ENCODE data around the gene SCN3A. TPM values are rescaled to one million over a fixed set of nuclear protein-coding genes. Genes with fewer than 3 reads are reported as not detected.

The SCN3A gene
- total RNA-seq, result under 1 TPM; 0.40 to 0.80 TPM

DNA sequence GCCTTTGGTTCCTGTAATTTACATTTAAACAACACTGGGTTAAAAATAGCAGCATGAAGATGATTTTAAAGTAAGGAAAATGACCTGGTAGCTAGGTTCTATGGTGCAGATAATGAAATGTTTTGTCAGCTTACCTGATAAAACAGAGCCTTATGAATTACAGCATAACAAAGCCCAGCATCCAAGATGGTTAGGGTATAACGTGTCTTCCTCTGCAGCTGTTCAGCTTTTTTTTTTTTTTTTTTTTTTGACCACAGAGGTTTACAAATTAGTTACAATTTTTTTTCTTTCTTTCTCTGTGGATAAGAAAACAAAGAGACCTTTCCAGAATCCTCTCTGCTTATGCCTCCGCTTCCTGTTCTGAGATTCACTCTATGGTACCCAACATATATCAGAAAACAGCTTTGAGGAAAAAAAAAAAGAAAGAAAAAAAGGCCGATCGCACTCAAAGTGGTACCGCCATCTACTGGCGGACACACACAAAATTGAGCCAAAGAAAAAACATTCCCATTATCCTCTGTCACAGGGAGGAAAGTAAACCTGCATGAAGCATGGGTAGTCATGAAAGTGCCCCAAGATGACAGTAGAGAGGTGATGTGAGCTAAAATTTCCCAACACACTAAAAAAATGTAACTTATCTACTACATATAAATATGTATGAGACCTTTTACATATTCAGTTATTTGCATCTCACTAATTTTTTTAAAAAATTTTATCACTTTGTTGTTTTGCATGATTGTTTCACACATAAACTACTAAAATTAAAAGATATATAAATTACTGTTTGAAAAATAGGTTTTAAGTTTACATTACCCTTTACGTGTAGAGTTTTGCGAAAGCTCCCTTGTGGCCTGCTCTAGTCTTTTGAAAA, at the start of gene SCN3A:
SCN3A (minus strand) TSS at position 362 of the 871 bp plus-strand sequence. CDS start 27,656 bp downstream, outside the sequence.
- intact Hi-C loops (cut with DNase I), result loop anchor here (10.0 kb wide), 1 partner anchor 189 kb away; no protein-coding TSS in a partner anchor
- TF ChIP-seq, protein P1, sequence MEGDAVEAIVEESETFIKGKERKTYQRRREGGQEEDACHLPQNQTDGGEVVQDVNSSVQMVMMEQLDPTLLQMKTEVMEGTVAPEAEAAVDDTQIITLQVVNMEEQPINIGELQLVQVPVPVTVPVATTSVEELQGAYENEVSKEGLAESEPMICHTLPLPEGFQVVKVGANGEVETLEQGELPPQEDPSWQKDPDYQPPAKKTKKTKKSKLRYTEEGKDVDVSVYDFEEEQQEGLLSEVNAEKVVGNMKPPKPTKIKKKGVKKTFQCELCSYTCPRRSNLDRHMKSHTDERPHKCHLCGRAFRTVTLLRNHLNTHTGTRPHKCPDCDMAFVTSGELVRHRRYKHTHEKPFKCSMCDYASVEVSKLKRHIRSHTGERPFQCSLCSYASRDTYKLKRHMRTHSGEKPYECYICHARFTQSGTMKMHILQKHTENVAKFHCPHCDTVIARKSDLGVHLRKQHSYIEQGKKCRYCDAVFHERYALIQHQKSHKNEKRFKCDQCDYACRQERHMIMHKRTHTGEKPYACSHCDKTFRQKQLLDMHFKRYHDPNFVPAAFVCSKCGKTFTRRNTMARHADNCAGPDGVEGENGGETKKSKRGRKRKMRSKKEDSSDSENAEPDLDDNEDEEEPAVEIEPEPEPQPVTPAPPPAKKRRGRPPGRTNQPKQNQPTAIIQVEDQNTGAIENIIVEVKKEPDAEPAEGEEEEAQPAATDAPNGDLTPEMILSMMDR (IDR thresholded peaks at IDR 0.05), result peak; percentile 57
- Histone ChIP-seq H3K27ac (no peak within 1 kb of the TSS), H3K4me1 (no peaks in the 10 kb centered on the region), H3K9ac (ENCODE audit: low read depth in 2 of 2, low read length in 2 of 2) (no peak within 1 kb of the TSS), H3K4me3 (no peak within 1 kb of the TSS), H3K9me3 (no peaks in the 10 kb centered on the region), H3K36me3 (no peaks in the 10 kb centered on the region), H3K27me3 (no peaks in the 10 kb centered on the region)
- peak; percentile 20 for DNase-seq

DNA sequence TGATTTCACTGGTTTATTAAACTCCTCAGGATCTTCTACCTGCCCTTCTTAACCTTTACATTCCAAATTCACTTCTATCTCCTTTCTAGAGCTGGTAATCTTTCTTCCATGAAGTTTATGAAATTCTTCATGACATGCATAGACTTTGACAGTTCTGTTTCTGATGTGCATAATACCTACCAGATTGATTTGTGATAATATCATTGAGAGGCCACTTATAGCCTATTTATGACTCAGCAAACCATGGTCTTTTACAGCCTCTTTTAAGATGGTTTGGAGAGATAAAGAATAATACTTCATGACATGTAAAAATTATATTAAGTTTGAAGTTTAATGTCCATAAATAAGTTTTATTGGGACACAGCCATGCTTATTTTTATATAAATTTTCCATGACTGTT, 49.3 kb upstream of the SCN3A start:
- Histone ChIP-seq H3K27me3 (no peaks in the 10 kb centered on the region), H3K4me3 (no peak overlapping the region), H3K4me1 (no peaks in the 10 kb centered on the region), H3K36me3 (no peaks in the 10 kb centered on the region), H3K27ac (no peak overlapping the region), H3K9ac (ENCODE audit: low read depth in 2 of 2, low read length in 2 of 2) (no peak overlapping the region), H3K9me3 (no peaks in the 10 kb centered on the region)
- TF ChIP-seq, protein P1 (IDR thresholded peaks at IDR 0.05), result no peak
- DNase-seq, result no peak
- intact Hi-C loops (cut with DNase I), result no loop called here

DNA sequence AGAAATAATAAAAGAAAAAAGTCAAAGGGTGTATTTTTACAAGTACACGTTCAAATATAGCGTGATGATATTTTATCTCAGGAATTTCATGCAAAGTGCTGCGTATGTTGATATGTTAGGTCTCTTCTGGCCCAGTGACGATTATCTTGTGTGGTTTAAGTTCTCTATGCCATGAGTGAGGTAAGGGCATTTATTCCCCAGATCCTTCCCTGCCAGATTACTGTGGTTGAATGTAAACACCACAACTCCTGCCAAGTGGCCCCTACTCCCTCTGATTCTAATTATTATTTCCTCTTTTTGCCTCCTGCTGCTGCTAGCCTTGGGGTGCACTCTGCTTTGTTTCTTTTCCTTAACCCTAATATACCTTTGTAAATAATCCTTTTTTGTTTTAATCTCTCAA, 47.5 kb upstream of the SCN3A start:
- no peaks in the 10 kb centered on the region for H3K36me3 ChIP-seq
- intact Hi-C loops (cut with DNase I), result no loop called here
- no peaks in the 10 kb centered on the region for H3K9me3 ChIP-seq

DNA sequence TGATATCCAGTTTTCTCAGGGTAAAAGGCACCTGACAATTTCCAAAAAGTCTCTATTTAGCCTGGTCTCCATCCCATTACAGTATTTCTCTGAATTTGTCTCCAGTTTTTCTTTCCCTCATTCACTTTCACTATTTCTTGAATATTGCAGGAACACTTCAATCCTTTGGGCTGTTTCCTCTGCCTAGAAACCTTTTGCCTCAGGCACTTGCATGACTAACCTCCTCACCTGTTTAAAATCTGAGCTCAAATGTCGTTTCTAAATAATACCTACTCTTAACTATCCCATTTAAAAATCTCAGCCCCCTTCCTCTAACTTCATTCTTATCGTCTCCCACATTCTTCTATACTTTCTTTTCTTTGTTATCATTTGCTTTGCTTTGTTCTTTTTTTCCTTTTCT, 44.4 kb upstream of the SCN3A start:
- Histone ChIP-seq H3K27me3 (no peaks in the 10 kb centered on the region), H3K9ac (ENCODE audit: low read depth in 2 of 2, low read length in 2 of 2) (no peak overlapping the region), H3K4me1 (no peaks in the 10 kb centered on the region), H3K27ac (no peak overlapping the region), H3K4me3 (no peak overlapping the region), H3K9me3 (no peaks in the 10 kb centered on the region), H3K36me3 (no peaks in the 10 kb centered on the region)
- intact Hi-C loops (cut with DNase I), result no loop called here
- DNase-seq, result no peak
- TF ChIP-seq, protein P1 (IDR thresholded peaks at IDR 0.05), result no peak

More for the DNA sequence above, 47.5 kb upstream of the SCN3A start:
- H3K27ac ChIP-seq, result no peak overlapping the region
- H3K9ac ChIP-seq (ENCODE audit: low read depth in 2 of 2, low read length in 2 of 2), result no peak overlapping the region
- no peaks in the 10 kb centered on the region for H3K4me1 ChIP-seq
- TF ChIP-seq, protein P1 (IDR thresholded peaks at IDR 0.05), result no peak
- H3K4me3 ChIP-seq, result no peak overlapping the region
- DNase-seq, result no peak
- no peaks in the 10 kb centered on the region for H3K27me3 ChIP-seq

DNA sequence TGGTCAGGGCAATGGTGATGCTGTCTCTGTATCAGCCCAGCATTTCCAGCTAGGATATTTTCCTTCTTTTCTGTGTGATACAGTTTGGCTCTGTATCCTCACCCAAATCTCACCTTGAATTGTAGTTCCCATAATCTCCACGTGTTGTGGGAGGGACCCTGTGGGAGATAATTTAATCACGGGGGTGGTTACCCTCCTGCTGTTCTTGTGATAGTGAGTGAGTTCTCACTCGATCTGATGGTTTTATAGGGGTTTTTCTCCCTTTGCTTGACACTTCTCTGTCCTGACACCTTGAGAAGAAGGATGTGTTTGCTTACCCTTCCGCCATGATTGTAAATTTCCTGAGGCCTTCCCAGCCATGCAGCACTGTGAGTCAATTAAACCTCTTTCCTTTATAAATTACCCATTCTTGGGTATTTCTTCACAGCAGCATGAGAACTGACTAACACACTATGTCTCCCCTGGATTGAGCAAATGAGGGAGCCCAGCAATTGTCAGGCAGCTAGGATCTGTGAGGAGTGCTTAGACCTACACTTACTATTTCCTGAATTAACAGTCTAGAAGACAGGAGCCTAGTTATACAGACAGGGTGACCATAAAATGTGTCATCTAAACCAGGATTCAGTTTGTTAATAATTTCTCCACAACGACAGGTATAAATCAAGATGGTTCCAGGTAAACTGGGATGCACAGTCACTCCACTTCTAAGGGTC, 41.4 kb upstream of the SCN3A start:
- H3K27me3 ChIP-seq, result no peaks in the 10 kb centered on the region
- H3K9ac ChIP-seq (ENCODE audit: low read depth in 2 of 2, low read length in 2 of 2), result no peak overlapping the region
- no peaks in the 10 kb centered on the region for H3K9me3 ChIP-seq
- TF ChIP-seq, protein P1 (IDR thresholded peaks at IDR 0.05), result no peak
- no peaks in the 10 kb centered on the region for H3K4me1 ChIP-seq
- intact Hi-C loops (cut with DNase I), result no loop called here
- no peaks in the 10 kb centered on the region for H3K36me3 ChIP-seq
- H3K4me3 ChIP-seq, result no peak overlapping the region
- DNase-seq, result no peak
- no peak overlapping the region for H3K27ac ChIP-seq
